Activated CD4-positive, alpha-beta T cell treated with anti-CD3 and anti-CD28 coated beads, Interleukin-2, amount 50 U/mL, for 48 hours (primary cell): ENCODE data around the gene MERTK.
"Not testable (repeated sequence)": the region's sequence is repeated elsewhere in the genome, so short reads cannot be mapped to it uniquely, and the experiment has no call there.

Experiments used
- DNase-seq, 2 experiments: peaks; one replicate each; pipeline ENCODE4 v3.0.0-alpha.2; 2020

The MERTK gene

DNA sequence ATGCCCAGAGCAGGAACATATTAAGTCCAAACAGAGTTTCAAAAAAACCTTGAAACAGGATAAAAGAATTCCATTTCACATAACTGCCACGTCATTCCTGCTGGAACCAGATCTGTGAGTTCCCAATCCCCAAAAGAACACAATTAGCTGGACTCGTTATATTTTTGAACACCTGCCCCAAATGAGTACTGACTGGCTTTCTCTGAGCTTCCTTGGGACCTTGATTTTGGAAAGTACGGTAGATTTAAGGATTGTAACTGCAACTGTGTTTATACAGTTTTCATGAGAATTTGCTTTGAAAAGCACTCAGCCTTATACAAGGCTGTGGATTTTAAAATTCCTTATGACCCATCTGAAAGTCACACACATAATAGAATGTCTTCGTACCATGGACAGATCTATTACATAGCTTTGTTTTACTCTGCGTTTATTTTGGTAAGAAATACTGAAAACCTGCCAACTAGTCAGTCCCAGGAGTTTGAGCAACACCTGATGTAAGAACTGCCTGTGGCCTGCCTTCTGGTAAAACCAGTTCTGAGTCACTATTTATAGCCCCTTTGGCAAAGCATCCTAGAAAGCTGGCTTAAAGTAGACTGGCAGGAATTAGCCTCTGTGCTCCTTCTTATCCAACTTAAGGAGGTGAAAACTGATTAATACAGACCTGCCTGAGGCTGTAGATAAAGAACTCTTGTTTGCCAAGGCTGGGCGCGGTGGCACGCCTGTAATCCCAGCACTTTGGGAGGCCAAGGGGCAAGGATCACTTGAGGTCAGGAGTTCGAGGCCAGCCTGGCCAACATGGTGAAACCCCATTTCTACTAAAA is 48.1 kb downstream of the MERTK start:
- no peak for DNase-seq

DNA sequence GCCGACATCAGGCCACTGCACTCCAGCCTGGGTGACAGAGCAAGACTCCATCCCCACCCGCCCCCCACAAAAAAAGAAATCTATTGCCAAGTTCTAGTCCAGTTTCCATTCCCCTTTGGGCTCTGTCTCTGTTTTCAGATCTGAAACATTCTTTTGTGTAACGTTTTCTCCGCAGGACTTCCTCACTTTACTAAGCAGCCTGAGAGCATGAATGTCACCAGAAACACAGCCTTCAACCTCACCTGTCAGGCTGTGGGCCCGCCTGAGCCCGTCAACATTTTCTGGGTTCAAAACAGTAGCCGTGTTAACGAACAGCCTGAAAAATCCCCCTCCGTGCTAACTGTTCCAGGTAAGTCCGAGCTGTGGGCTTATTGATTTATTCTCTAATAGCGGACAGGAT is 48.8 kb downstream of the MERTK start:
- DNase-seq = no peak

DNA sequence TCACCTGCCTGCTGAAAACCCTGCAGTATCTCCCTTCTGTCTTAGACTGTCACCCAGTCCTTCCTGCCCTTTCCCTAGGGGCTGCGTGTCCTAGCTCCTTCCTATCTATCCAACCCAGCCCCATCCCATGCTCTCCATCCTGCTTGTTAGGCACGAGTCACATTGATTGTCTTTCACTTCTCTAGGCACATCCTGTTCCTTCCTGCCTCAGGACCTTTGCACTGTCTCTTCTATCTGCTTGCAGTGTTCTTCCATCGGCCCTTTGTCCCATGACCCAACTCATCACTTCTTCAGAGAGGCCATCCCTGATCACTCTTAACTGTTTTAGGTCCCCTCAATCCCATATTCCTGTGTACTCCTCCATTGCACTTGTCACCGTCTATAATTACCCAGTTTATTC is 50.4 kb downstream of the MERTK start:
- DNase-seq = no peak

DNA sequence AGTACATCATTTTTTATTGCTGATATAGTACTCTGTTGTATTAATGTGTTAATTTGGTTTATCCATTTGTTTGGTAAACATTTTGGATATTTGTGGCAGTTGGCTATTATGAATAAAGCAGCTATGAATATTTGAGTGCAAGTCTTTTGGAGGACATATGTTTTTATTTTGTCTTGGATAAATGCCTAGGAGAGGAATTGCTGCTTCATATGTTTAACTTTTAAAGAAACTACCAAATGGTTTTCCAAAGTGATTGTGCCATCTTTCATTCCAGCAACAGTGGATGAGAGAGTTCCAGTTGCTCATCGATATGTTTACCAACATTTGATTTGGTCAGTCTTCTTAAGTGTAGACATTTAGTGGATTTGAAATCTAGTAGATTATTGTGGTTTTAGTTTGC is 51.8 kb downstream of the MERTK start:
- DNase-seq = no peak

DNA sequence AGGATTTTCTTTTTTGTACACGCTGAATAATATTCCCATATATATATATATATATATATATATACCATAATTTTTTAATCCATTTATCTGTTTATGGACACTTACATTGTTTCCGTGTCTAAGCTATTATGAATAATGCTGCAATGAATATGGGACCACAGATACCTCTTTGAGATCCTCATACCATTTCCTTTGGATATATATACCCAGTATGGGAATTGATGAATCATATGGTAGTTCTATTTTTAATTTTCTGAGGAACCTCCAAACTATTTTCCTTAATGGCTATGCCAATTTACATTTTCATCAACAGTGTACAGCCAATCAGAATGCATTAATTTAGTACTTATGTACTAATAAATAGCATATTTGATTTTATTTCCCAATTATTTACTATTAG is 53.1 kb downstream of the MERTK start:
- DNase-seq = no peak

DNA sequence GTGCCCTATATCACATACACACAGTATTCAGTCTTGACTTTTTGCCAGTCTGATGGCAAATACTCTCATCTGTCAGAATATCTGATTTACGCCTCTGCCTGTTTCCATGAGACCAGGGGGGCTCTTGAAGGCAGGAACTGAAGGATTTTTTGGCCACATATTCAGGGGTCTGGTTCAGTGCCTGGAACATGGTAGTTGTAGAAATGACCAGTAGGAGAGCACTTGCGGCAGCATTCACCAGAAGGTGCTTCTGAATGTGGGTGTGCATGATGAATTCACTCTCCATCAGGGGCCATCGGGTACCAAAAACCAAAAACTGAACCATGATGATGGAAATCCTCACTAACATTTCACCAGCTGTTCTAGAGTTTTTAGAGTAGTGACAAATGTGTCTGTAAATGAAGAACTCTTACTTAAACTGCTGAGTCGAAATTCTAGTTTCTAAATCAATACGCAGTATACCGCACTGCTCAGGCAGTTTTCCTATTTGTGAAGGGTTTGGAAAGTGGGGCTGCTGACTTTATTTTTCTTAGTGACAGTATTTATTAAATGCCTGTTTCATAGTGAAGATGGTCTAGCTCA is 54.6 kb downstream of the MERTK start:
- DNase-seq = peak in 1 of 2 experiments; percentile 27

DNA sequence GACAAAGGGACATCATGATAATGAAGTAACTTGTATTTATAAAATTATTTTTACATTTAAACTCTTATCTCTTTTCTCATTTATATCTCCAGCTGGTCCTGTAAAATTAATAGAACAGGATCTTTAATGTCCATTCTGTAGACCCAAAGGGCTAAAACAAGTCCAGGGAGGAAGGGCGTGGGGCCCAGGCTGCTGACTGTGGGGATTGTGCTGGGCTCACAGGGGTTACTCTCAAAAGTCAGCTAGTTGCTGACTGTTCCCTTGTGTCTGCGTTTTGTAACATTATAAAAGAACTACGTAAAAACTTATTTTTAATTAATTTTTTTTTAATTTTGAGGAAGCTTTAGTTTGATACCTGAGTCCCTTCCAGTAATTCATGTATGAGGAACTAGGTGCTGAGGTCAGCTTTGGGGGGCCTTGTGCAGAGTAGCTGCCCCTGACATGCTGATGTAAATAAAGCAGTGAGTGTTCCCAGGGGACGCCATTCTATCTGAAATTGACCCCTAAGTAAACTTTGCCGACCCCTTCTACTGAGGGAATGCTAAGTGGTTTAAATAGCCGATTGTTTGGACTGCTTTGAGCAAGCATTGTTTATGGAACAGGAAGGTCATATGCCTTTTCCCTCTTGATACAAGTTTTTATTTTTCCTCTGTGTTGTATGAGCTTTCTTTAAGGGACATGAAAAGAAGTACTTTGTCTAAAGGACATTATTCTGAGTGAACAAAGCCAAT is 56.4 kb downstream of the MERTK start:
- no peak for DNase-seq

DNA sequence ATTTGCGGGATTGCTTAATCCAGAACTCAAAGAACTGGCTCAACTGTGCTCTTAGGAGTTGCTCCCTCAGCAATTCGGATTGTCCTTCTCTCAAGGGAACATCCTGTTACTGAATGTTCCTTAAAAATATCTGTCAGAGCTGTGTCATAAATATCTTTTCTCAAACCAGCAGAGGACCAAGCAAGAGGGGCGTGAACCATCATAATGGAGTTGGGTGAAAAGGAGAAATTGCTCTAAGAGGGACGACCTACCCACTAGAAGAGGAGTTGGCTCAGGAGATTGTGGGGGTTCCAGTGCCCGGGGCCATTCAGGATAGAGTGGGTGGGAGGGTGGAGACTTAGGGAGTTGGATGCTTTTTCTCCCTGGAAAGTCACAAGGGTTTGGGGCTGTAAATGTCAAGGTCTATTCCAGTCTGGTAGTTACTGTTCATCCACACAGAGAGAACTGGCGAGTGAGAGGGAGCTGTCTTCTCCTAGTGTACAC is 59.5 kb downstream of the MERTK start:
- no peak for DNase-seq

DNA sequence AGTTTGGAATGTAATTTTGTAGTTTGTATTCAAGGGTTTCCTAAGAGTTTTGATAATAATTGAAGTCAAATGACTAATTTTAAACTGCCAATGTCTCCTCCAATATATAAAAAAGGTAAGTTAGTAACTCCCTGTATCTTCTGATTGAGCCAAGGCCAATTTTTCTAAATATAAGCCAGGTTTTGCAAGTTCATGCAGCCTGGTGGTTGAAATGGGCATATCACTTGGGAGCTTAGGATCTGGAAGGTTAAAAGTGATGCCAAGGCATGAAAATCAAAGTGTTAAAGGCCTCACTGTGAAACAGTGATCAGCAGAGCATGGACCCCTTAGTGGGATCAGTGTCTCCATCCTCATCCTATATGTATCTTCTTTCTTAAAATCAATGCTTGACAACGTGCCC is 60.5 kb downstream of the MERTK start:
- no peak for DNase-seq

DNA sequence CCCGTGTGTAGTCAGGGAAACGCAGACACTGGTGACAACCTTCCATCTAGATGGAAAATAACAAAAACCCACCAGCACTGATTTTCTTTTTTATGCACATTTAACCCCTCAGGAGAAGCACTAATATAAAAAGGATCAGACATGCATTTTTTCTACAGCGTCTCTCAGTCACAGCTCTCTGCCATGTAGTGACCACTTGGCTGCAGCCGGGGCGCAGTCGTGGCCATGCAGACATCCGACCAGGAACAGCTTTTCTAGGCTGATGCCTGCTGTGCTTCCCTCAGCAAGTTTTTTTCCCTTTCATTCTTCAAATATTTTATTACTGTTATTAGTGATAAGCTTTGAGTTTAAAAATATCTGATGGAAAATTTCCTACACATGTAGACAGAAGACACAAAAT is 63.3 kb downstream of the MERTK start:
- no peak for DNase-seq

DNA sequence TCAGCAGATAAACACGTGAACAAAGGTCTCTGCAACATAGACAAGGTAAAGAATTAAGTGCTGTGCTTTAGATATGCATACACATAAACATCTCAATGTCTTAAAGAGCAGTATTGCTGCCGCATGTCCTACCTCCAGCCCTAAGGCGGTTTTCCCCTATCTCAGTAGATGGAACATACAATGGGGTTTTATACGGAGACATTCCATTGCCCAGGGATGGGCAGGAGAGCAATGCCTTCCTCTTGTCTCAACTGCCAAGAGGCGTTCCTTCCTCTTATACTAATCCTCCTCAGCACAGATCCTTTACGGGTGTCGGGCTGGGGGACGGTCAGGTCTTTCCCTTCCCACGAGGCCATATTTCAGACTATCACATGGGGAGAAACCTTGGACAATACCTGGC is 64.7 kb downstream of the MERTK start:
- DNase-seq = not testable (repeated sequence)

DNA sequence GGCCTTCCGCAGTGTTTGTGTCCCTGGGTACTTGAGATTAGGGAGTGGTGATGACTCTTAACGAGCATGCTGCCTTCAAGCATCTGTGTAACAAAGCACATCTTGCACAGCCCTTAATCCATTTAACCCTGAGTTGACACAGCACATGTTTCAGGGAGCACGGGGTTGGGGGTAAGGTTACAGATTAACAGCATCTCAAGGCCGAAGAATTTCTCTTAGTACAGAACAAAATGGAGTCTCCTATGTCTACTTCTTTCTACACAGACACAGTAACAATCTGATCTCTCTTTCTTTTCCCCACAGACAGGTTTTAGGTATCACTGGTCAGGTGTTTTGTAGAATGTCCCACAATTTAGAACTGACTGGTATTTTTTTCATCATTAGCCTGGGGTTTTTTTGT is 65.1 kb downstream of the MERTK start:
- not testable (repeated sequence) for DNase-seq

DNA sequence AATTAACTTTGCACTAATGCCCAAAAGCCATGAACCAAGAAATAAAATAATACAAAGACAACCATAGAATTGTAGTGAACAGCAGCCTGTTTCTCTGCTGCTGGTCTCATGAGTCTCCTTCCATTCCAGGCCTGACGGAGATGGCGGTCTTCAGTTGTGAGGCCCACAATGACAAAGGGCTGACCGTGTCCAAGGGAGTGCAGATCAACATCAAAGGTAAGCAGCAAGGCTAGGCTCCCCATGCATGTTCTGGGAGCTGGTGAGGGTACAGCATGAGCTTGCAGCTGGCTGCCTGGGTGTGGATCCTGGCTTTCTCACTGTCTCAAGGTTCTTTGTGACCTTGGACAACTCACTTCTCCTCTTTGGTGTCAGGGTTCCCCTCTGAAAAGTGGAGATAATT is 66.7 kb downstream of the MERTK start:
- DNase-seq = no peak

DNA sequence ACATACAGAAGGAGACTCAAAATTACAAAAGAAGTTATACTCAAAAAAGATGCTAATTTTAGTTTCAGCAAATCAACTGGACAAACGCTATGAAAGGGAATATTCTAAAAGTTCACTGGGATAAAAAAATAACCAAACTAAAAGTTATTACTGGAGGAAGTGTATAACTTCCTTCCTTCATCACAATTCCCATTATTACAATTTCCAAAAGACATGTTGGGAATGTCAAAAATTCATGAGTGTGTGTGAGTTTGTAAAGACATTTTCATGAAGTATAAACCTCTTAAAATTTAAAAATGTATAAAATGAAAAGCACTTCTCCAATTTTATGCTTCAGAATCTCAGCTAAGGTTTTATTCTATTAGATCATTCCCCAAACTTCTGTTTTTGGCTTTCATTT is 67.8 kb downstream of the MERTK start:
- DNase-seq = no peak

DNA sequence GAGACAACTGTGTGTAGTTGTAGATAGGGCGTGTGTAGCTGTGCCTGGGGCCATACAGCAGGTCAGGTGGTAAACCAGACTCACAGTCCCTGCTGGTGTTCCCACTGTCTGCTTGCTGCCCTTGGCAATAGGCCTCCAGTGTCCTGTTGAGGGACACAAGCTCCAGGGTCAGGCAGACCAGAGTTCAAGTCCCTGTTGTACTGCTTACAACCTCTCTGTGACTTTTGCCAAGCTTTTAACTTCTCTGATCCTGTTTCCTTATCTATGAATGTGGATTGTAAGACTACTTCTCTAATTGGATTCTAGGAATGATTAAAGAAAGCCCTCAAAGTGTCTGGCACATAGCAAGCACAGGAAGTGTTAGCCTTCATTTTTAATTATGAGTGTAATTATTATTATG is 68.6 kb downstream of the MERTK start:
- DNase-seq = no peak

DNA sequence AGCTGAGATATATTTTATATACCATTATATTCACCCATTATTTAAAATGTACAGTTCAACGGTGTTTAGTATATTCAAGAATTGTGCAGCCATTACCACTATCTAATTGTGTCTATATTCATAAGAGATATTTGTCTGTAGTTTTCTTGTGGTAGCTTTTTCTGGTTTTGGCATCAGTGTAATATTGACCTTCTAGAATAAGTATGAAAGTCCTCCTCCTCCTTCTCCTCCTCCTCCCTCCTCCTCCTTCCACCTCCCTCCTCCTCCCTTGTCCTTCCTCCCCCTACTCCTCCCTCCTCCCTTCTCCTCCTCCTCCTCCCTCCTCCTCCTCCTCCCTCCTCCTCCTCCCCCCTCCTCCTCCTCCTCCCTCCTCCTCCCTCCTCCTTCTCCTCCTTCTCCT is 72.0 kb downstream of the MERTK start:
- DNase-seq = no peak

DNA sequence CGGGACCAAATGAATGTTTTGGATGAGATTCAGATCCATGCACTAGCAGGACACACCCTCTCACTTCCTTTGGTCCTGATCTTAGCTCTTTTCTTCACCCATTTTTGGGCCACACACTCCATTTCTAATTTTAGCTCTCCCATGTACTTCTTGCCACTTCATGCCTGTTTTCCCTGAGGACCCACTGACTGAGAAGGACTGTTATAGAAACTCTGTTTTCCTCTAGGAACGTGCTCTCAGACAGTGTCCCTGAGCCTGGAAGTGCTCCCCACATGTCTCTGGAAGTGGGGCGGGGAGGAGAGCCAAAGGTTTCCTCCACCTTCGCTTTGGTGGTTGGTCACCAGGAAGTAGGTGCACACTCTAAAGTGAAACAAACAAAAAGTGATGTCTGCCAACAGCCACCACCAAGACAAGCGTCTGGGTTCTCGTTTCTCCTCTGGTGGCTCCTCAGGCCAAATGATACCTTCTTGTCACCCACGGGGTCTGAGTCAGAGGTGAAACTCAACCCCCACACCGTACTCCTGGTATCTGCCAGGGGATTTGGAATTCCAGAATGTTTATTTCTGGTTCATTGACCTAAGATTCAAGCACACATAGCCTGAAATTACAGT is 74.7 kb downstream of the MERTK start:
- no peak for DNase-seq

DNA sequence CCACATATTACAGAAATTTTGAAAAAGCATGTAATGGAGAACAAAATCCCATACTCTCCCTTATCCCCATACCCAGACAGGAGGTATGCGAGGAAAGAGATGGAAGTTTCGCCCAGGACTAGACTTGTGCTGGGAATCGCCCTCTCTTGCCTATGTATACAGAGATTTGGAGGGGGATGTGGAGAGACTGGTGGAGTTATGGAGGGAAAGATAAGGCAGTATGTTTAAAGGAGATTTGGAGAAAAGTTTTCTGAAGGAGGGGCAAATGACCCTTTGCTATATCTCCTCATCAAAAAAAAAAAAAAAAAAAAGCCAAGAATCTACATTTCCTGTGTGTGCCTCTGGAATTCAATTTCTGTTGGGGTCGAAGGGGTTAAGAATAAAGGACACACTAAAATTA is 75.3 kb downstream of the MERTK start:
- no peak for DNase-seq

DNA sequence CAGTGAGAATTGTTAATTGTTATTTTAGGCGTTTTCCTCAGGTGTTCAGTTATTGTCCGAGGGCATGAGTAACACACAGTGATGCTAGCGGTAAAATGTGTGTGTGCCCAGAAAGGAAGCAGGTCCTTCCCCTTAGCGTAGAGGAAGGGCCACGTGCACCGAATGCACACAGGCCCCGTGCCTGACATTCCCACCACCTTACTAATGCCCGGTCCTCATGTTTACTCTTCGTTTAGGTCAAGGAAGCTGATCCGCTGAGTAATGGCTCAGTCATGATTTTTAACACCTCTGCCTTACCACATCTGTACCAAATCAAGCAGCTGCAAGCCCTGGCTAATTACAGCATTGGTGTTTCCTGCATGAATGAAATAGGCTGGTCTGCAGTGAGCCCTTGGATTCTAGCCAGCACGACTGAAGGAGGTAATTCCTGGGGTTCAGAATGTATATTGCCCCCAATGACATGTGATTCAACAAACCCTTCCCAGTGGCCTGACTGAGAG is 76.7 kb downstream of the MERTK start:
- no peak for DNase-seq

DNA sequence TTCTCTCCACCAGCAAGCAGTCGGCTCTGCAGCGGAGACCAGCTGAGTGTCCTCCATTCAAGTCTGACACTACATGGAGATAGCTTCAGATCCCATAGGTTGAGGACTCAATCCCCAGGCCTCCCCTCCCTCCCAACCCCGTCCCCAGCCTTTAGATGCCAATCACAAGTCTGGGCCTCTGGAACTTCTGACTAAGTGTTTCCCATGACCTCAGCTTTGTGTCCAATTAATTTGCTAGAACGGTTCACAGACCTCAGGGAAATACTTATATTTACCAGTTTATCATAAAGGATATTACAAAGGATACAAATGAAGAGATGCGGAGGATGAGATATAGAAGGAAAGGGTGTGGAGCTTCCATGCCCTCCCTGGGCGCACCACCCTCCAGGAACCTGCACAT is 77.4 kb downstream of the MERTK start:
- no peak for DNase-seq

DNA sequence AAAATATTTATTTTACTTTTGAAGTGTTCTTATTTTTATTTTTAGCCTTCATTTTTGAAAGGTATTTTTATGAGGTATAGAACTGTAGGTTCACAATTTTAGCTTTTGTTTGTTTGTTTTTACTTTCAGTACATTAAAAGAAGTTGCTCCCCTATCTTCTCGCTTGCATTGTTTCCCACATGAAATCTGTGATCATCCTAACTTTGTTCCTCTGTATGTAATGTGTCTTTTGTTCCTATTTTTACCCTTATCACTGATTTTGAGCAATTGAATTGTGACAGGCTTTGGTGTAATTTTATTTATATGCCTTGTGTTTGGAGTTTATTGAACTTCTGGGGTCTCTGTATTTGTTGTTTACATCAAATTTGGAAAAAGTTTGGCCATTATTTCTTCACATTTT is 78.8 kb downstream of the MERTK start:
- DNase-seq = no peak

DNA sequence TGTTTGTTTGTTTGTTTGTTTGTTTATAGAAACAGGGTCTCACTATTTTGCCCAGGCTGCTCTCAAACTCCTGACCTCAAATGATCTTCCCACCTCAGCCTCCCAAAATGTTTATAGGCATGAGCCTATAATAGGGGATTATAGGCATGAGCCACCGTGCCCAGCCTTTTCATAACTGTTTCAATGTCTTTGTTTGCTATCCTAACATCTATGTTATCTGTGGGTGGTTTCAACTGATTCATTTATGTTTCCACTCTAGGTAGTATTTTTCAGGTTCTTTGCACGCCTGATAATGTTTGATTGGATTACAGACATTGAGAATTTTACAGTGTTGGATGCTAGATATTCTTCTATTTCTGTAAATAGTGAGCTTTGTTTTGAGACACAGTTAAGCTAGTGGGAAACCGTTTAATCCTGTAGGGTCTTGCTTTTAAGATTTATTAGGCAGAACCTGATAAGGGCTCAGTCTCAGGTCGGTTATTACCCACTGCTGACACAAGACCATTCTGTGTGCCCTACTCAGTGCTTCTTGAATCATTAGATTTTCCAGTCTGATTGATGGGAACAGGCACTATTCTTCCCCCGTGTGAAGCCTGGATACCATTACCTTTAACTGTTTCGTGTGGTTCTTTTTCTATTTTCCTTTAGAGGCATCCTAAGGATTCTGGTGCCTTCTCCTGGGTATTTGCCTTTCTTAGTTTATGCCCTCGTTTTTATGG is 80.2 kb downstream of the MERTK start:
- DNase-seq = no peak

DNA sequence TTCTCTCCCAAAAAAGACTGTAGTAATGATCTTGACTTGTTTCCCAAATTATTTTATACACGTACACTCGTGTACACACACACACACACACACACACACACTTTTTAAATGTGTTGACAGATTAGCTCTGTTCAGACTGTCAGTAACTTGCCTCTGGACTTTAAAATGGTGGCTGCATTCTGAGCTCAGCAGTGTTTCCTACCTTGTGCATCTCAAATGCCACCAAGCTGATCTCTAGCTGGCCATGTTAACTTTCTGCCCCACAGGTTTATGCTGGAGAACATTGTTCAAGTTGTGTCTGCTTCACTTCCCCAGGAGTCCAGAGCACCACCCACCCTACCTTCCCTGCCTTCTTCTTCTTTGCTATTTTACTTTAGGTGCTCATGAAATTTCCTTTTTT is 83.3 kb downstream of the MERTK start:
- no peak for DNase-seq
